GM23338 (cell line): ENCODE data around the gene MON2. TPM values are rescaled to one million over a fixed set of nuclear protein-coding genes. Genes with fewer than 3 reads are reported as not detected.

Experiments used
- ATAC-seq: fragments of 200-7000 bp; cut with Tn5 transposase; 3 replicates; pipeline ENCODE4 v1.9.1; 2020
- DNase-seq: peaks from one replicate; pipeline ENCODE4 v3.0.0-alpha.2; 2015; ENCODE audit warnings: low spot score
- H2AFZ ChIP-seq: fragments of 200-600 bp; sonication (generic); 2 replicates; pipeline ENCODE4 v1.8.0; 2016; ENCODE audit warnings: antibody characterized with exemption, mild to moderate bottlenecking, moderate library complexity
- H3F3A ChIP-seq: fragments of 200-600 bp; sonication (generic); replicated peaks from 2 replicates; pipeline ENCODE4 v1.8.0; 2017; ENCODE audit warnings: antibody characterized with exemption, mixed run types, low read depth
- H3K27ac ChIP-seq: fragments of 200-600 bp; sonication (generic); 2 replicates; pipeline ENCODE4 v1.6.1; 2016; ENCODE audit warnings: low read depth
- H3K27me3 ChIP-seq: fragments of 200-600 bp; sonication (generic); 2 replicates; pipeline ENCODE4 v1.8.0; 2016; ENCODE audit warnings: mild to moderate bottlenecking, mixed run types, moderate library complexity; ENCODE audit not compliant: insufficient read depth
- H3K36me3 ChIP-seq: fragments of 200-600 bp; sonication (generic); 2 replicates; pipeline ENCODE4 v1.8.0; 2016; ENCODE audit warnings: mild to moderate bottlenecking; ENCODE audit not compliant: insufficient read depth
- H3K4me1 ChIP-seq: fragments of 200-600 bp; sonication (generic); 2 replicates; pipeline ENCODE4 v1.8.0; 2016; ENCODE audit warnings: mild to moderate bottlenecking, moderate library complexity; ENCODE audit not compliant: insufficient read depth
- H3K4me2 ChIP-seq: fragments of 200-600 bp; sonication (generic); 2 replicates; pipeline ENCODE4 v1.7.1; 2017; ENCODE audit warnings: mixed run types
- H3K4me3 ChIP-seq: fragments of 200-600 bp; sonication (generic); 2 replicates; pipeline ENCODE4 v1.6.1; 2016; ENCODE audit warnings: mixed run types
- H3K79me2 ChIP-seq: fragments of 200-600 bp; sonication (generic); replicated peaks from 2 replicates; pipeline ENCODE4 v1.8.0; 2017; ENCODE audit warnings: mild to moderate bottlenecking; ENCODE audit not compliant: insufficient read depth
- H3K9me2 ChIP-seq: fragments of 200-600 bp; sonication (generic); 2 replicates; pipeline ENCODE4 v1.8.0; 2017; ENCODE audit not compliant: insufficient read depth
- H4K20me1 ChIP-seq: fragments of 200-600 bp; sonication (generic); replicated peaks from 2 replicates; pipeline ENCODE4 v1.8.0; 2017; ENCODE audit warnings: mild to moderate bottlenecking; ENCODE audit not compliant: insufficient read depth
- H3K27ac Mint-ChIP-seq: 2 replicates; pipeline ENCODE4 v1.8.0; 2020; ENCODE audit warnings: inconsistent platforms, mild to moderate bottlenecking, moderate library complexity, mixed read lengths
- H3K27me3 Mint-ChIP-seq: 3 replicates; pipeline ENCODE4 v1.8.0; 2022; ENCODE audit warnings: low read depth, mild to moderate bottlenecking, moderate library complexity, mixed read lengths, inconsistent platforms; ENCODE audit not compliant: insufficient read depth, poor library complexity
- H3K36me3 Mint-ChIP-seq: 3 replicates; pipeline ENCODE4 v1.8.0; 2021; ENCODE audit warnings: low read depth, mild to moderate bottlenecking, inconsistent platforms, moderate library complexity, mixed read lengths
- H3K4me1 Mint-ChIP-seq: 3 replicates; pipeline ENCODE4 v1.8.0; 2020; ENCODE audit warnings: mild to moderate bottlenecking, inconsistent platforms, mixed read lengths
- H3K4me3 Mint-ChIP-seq: 3 replicates; pipeline ENCODE4 v1.8.0; 2021; ENCODE audit warnings: moderate library complexity, mild to moderate bottlenecking, inconsistent platforms, mixed read lengths
- H3K9me3 Mint-ChIP-seq: 3 replicates; pipeline ENCODE4 v1.8.0; 2020; ENCODE audit warnings: moderate library complexity, mild to moderate bottlenecking, inconsistent platforms, mixed read lengths
- CREB1 ChIP-seq: fragments of 250-450 bp; sonication (Bioruptor Pico); IDR thresholded peaks from 2 replicates; pipeline ENCODE4 v1.5.0; 2020; ENCODE audit warnings: low read depth, mild to moderate bottlenecking, moderate library complexity
- CTCF ChIP-seq, 2 experiments: fragments of 200-600 bp in 1 of 2; sonication (generic) in 1 of 2; conservative IDR thresholded peaks; 2 replicates each; pipeline versions ENCODE4 v1.5.1 to v1.6.1; 2016 to 2017; ENCODE audit warnings: antibody characterized with exemption in 2 of 2, low read depth in 2 of 2, mild to moderate bottlenecking in 2 of 2, moderate library complexity in 1 of 2
- EZH2 ChIP-seq: fragments of 200-600 bp; sonication (generic); IDR thresholded peaks from one replicate; pipeline ENCODE4 v1.8.0; 2017; ENCODE audit warnings: antibody characterized with exemption, mild to moderate bottlenecking, low read depth; ENCODE audit not compliant: unreplicated experiment
- EZH2phosphoT487 ChIP-seq: fragments of 200-600 bp; sonication (generic); IDR thresholded peaks from one replicate; pipeline ENCODE4 v1.8.1; 2018; ENCODE audit warnings: antibody characterized with exemption; ENCODE audit not compliant: unreplicated experiment
- JUNB ChIP-seq: IDR thresholded peaks from one replicate; pipeline ENCODE4 v1.6.1; 2016; ENCODE audit warnings: antibody characterized with exemption; ENCODE audit not compliant: unreplicated experiment
- NANOG ChIP-seq: IDR thresholded peaks from 2 replicates; pipeline ENCODE4 v1.6.1; 2016; ENCODE audit warnings: antibody characterized with exemption, borderline replicate concordance
- POLR2AphosphoS5 ChIP-seq: IDR thresholded peaks from 2 replicates; pipeline ENCODE4 v1.6.1; 2016; ENCODE audit warnings: antibody characterized with exemption, low read depth
- STAT1 ChIP-seq: IDR thresholded peaks from one replicate; pipeline ENCODE4 v1.6.1; 2016; ENCODE audit warnings: antibody characterized with exemption; ENCODE audit not compliant: unreplicated experiment
- ZNF114 ChIP-seq: fragments of 250-450 bp; sonication (Bioruptor Pico); IDR thresholded peaks from 2 replicates; pipeline ENCODE4 v1.5.0; 2020; ENCODE audit warnings: mild to moderate bottlenecking, moderate library complexity
- ZNF331 ChIP-seq: fragments of 250-450 bp; sonication (Bioruptor Pico); IDR thresholded peaks from 2 replicates; pipeline ENCODE4 v1.5.0; 2020; ENCODE audit warnings: low read depth, mild to moderate bottlenecking, moderate library complexity
- polyA plus RNA-seq: library from polyadenylated mRNA; unstranded; fragments of >200 nt; fragmentation: Nextera tagmentation; extraction: Ambion mirVana; gene quantifications from 2 replicates; pipeline ENCODE4 v1.2.1, GENCODE V29; 2016
- total RNA-seq: library from RNA; depleted of rRNA; stranded (reverse); fragments of >200 nt; shearing (Covaris generic); gene quantifications from 2 replicates; pipeline ENCODE4 v1.2.3, GENCODE V29; 2014
- TF ChIP-seq, protein P1 (sequence below): IDR thresholded peaks from 2 replicates; pipeline ENCODE4 v1.6.1; 2016; ENCODE audit warnings: antibody characterized with exemption
- TF ChIP-seq, protein P2 (sequence below): IDR thresholded peaks from one replicate; pipeline ENCODE4 v1.6.1; 2018; ENCODE audit warnings: antibody characterized with exemption; ENCODE audit not compliant: unreplicated experiment
- TF ChIP-seq, protein P3 (sequence below): fragments of 250-450 bp; sonication (Bioruptor Pico); IDR thresholded peaks from 2 replicates; pipeline ENCODE4 v1.5.0; 2020; ENCODE audit warnings: mild to moderate bottlenecking, moderate library complexity

MON2 gene
- total and polyA plus RNA-seq, 2 experiments from 2014 or later = 11.0 to 27.3 TPM

- no peak for DNase-seq
- no peaks in the 10 kb centered on the region for H3K79me2 ChIP-seq
- no peak for ATAC-seq
- no peaks in the 10 kb centered on the region for H3F3A ChIP-seq
- H3K27me3 ChIP-seq = no peaks in the 10 kb centered on the region
- no peaks in the 10 kb centered on the region; the same call in 1 of the 2 replicates for H3K36me3 ChIP-seq
- H3K4me2 ChIP-seq = no peak overlapping the region
- H2AFZ ChIP-seq = no peak overlapping the region
- no peak overlapping the region for H3K4me3 ChIP-seq
- TF ChIP-seq, protein P1, sequence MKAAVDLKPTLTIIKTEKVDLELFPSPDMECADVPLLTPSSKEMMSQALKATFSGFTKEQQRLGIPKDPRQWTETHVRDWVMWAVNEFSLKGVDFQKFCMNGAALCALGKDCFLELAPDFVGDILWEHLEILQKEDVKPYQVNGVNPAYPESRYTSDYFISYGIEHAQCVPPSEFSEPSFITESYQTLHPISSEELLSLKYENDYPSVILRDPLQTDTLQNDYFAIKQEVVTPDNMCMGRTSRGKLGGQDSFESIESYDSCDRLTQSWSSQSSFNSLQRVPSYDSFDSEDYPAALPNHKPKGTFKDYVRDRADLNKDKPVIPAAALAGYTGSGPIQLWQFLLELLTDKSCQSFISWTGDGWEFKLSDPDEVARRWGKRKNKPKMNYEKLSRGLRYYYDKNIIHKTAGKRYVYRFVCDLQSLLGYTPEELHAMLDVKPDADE = no peak
- TF ChIP-seq POLR2AphosphoS5 (no peak), EZH2 (no peak), CTCF (conservative IDR thresholded peaks at IDR 0.05; ENCODE audit: low read depth in 2 of 2) (no peak), CREB1 (CRISPR knock-in tag) (no peak), NANOG (no peak), JUNB (no peak), ZNF114 (CRISPR knock-in tag) (no peak), STAT1 (no peak), EZH2phosphoT487 (no peak), ZNF331 (CRISPR knock-in tag) (no peak)
- TF ChIP-seq, protein P2, sequence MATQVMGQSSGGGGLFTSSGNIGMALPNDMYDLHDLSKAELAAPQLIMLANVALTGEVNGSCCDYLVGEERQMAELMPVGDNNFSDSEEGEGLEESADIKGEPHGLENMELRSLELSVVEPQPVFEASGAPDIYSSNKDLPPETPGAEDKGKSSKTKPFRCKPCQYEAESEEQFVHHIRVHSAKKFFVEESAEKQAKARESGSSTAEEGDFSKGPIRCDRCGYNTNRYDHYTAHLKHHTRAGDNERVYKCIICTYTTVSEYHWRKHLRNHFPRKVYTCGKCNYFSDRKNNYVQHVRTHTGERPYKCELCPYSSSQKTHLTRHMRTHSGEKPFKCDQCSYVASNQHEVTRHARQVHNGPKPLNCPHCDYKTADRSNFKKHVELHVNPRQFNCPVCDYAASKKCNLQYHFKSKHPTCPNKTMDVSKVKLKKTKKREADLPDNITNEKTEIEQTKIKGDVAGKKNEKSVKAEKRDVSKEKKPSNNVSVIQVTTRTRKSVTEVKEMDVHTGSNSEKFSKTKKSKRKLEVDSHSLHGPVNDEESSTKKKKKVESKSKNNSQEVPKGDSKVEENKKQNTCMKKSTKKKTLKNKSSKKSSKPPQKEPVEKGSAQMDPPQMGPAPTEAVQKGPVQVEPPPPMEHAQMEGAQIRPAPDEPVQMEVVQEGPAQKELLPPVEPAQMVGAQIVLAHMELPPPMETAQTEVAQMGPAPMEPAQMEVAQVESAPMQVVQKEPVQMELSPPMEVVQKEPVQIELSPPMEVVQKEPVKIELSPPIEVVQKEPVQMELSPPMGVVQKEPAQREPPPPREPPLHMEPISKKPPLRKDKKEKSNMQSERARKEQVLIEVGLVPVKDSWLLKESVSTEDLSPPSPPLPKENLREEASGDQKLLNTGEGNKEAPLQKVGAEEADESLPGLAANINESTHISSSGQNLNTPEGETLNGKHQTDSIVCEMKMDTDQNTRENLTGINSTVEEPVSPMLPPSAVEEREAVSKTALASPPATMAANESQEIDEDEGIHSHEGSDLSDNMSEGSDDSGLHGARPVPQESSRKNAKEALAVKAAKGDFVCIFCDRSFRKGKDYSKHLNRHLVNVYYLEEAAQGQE = no peak
- TF ChIP-seq, protein P3, sequence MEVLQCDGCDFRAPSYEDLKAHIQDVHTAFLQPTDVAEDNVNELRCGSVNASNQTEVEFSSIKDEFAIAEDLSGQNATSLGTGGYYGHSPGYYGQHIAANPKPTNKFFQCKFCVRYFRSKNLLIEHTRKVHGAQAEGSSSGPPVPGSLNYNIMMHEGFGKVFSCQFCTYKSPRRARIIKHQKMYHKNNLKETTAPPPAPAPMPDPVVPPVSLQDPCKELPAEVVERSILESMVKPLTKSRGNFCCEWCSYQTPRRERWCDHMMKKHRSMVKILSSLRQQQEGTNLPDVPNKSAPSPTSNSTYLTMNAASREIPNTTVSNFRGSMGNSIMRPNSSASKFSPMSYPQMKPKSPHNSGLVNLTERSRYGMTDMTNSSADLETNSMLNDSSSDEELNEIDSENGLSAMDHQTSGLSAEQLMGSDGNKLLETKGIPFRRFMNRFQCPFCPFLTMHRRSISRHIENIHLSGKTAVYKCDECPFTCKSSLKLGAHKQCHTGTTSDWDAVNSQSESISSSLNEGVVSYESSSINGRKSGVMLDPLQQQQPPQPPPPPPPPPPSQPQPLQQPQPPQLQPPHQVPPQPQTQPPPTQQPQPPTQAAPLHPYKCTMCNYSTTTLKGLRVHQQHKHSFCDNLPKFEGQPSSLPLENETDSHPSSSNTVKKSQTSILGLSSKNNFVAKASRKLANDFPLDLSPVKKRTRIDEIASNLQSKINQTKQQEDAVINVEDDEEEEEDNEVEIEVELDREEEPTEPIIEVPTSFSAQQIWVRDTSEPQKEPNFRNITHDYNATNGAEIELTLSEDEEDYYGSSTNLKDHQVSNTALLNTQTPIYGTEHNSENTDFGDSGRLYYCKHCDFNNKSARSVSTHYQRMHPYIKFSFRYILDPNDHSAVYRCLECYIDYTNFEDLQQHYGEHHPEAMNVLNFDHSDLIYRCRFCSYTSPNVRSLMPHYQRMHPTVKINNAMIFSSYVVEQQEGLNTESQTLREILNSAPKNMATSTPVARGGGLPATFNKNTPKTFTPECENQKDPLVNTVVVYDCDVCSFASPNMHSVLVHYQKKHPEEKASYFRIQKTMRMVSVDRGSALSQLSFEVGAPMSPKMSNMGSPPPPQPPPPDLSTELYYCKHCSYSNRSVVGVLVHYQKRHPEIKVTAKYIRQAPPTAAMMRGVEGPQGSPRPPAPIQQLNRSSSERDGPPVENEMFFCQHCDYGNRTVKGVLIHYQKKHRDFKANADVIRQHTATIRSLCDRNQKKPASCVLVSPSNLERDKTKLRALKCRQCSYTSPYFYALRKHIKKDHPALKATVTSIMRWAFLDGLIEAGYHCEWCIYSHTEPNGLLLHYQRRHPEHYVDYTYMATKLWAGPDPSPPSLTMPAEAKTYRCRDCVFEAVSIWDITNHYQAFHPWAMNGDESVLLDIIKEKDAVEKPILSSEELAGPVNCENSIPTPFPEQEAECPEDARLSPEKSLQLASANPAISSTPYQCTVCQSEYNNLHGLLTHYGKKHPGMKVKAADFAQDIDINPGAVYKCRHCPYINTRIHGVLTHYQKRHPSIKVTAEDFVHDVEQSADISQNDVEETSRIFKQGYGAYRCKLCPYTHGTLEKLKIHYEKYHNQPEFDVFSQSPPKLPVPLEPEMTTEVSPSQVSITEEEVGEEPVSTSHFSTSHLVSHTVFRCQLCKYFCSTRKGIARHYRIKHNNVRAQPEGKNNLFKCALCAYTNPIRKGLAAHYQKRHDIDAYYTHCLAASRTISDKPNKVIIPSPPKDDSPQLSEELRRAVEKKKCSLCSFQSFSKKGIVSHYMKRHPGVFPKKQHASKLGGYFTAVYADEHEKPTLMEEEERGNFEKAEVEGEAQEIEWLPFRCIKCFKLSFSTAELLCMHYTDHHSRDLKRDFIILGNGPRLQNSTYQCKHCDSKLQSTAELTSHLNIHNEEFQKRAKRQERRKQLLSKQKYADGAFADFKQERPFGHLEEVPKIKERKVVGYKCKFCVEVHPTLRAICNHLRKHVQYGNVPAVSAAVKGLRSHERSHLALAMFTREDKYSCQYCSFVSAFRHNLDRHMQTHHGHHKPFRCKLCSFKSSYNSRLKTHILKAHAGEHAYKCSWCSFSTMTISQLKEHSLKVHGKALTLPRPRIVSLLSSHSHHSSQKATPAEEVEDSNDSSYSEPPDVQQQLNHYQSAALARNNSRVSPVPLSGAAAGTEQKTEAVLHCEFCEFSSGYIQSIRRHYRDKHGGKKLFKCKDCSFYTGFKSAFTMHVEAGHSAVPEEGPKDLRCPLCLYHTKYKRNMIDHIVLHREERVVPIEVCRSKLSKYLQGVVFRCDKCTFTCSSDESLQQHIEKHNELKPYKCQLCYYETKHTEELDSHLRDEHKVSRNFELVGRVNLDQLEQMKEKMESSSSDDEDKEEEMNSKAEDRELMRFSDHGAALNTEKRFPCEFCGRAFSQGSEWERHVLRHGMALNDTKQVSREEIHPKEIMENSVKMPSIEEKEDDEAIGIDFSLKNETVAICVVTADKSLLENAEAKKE = no peak
- H3K9me3 Mint-ChIP-seq = no peaks in the 10 kb centered on the region
- no peaks in the 10 kb centered on the region for H3K4me1 Mint-ChIP-seq
- H4K20me1 ChIP-seq = no peaks in the 10 kb centered on the region
- H3K27ac ChIP-seq = no peak overlapping the region
- H3K4me3 Mint-ChIP-seq = no peak overlapping the region
- H3K4me1 ChIP-seq = no peaks in the 10 kb centered on the region
- no peak overlapping the region for H3K27ac Mint-ChIP-seq
- H3K27me3 Mint-ChIP-seq = no peaks in the 10 kb centered on the region
- no peaks in the 10 kb centered on the region for H3K9me2 ChIP-seq
- peaks cover 5% of the 10 kb centered on the region; the same call in 2 of the 3 replicates for H3K36me3 Mint-ChIP-seq
These were observed 65.7 kb downstream of the MON2 start for GRCh38 chr12:62532333-62532732.
